K562 (cell line): ENCODE data around the gene ZNF768. TPM values are rescaled to one million over a fixed set of nuclear protein-coding genes. Genes with fewer than 3 reads are reported as not detected.

ENCODE experiments used
- ATAC-seq: fragments of 200-7000 bp; cut with Tn5 transposase; 3 replicates; pipeline ENCODE4 v1.9.1; 2020; ENCODE audit warnings: moderate library complexity
- BruUV-seq: library from RNA; stranded (reverse); fragments of 400-500 nt; replicated peaks from 2 replicates; lab custom pipeline; 2021; lab: Mats Ljungman, UMichigan
- CTCF ChIA-PET: fragments of 300-600 bp; formaldehyde crosslinking; extraction: SDS; loops from one replicate; lab custom pipeline; 2021; ENCODE audit warnings: low intra/inter-chr PET ratio; lab: Yijun Ruan, JAX
- POLR2A ChIA-PET: fragments of 300-600, 350-650 bp; sonication (Branson Sonifier 250); formaldehyde crosslinking; extraction: SDS; loops from one replicate; lab custom pipeline; 2021; ENCODE audit warnings: antibody characterized with exemption, inconsistent platforms; lab: Yijun Ruan, JAX
- DNase-seq, 4 experiments: peaks; one replicate each; pipeline versions ENCODE4 v3.0.0 to v3.0.0-alpha.2; 2011 to 2018; ENCODE audit warnings: low spot score in 3 of 4, mixed read lengths in 3 of 4; ENCODE audit errors: extremely low read depth in 1 of 4
- FAIRE-seq: peaks from 2 replicates; lab custom pipeline; 2011; peaks lifted over from hg19 to GRCh38; lab: Jason Lieb, UNC
- H2AFZ ChIP-seq: 2 replicates; pipeline ENCODE4 v1.6.0; 2011; ENCODE audit warnings: low read depth, low read length, control low read depth, inconsistent platforms
- H3K27ac ChIP-seq: fragments of 200-600 bp; 3 replicates; pipeline ENCODE4 v1.8.0; 2011; ENCODE audit warnings: low read depth, mild to moderate bottlenecking, control low read depth, inconsistent platforms, low read length, moderate library complexity, mixed read lengths; ENCODE audit errors: extremely low read depth
- H3K27me3 ChIP-seq, 2 experiments: fragments of 300-600 bp in 1 of 2; 2 replicates in 1 of 2; 3 replicates in 1 of 2; pipeline versions ENCODE4 v1.6.0 to v1.8.0; 2011; ENCODE audit warnings: inconsistent platforms in 2 of 2, low read length in 2 of 2, mild to moderate bottlenecking in 1 of 2, mixed read lengths in 1 of 2, moderate library complexity in 1 of 2; ENCODE audit not compliant: control insufficient read depth in 2 of 2, insufficient read depth in 2 of 2
- H3K36me3 ChIP-seq: fragments of 300-600 bp; 3 replicates; pipeline ENCODE4 v1.8.0; 2011; ENCODE audit warnings: mild to moderate bottlenecking, low read length, inconsistent platforms; ENCODE audit not compliant: control insufficient read depth, insufficient read depth
- H3K4me1 ChIP-seq, 2 experiments: fragments of 200-600 bp in 1 of 2; replicated peaks in 1 of 2; 2 replicates in 1 of 2; 3 replicates in 1 of 2; pipeline versions ENCODE4 v1.5.1 to v1.8.0; 2011; ENCODE audit warnings: inconsistent platforms in 2 of 2, low read length in 2 of 2, mild to moderate bottlenecking in 1 of 2, mixed read lengths in 1 of 2, moderate library complexity in 1 of 2; ENCODE audit not compliant: control insufficient read depth in 2 of 2, insufficient read depth in 2 of 2
- H3K4me2 ChIP-seq: 2 replicates; pipeline ENCODE4 v1.6.1; 2011; ENCODE audit warnings: low read length, control low read depth, inconsistent platforms, mixed read lengths; ENCODE audit not compliant: insufficient read depth
- H3K4me3 ChIP-seq: fragments of 200-600 bp; sonication (generic), shearing (Covaris generic); 2 replicates; pipeline ENCODE4 v1.5.1; 2016; ENCODE audit warnings: control low read depth, inconsistent platforms
- H3K79me2 ChIP-seq: fragments of 200-600 bp; 3 replicates; pipeline ENCODE4 v1.8.0; 2011; ENCODE audit warnings: low read length, inconsistent platforms; ENCODE audit not compliant: control insufficient read depth, insufficient read depth
- H3K9ac ChIP-seq, 2 experiments: 2 replicates each; pipeline versions ENCODE4 v1.6.0 to v1.6.1; 2011; ENCODE audit warnings: low read depth in 2 of 2, low read length in 2 of 2, control low read depth in 1 of 2, inconsistent platforms in 1 of 2, mild to moderate bottlenecking in 1 of 2, mixed read lengths in 1 of 2; ENCODE audit not compliant: insufficient read depth in 1 of 2
- H3K9me1 ChIP-seq: one replicate; pipeline ENCODE4 v1.6.0; 2011; ENCODE audit warnings: inconsistent platforms, mild to moderate bottlenecking, low read length, moderate library complexity; ENCODE audit not compliant: control insufficient read depth, insufficient read depth
- H3K9me3 ChIP-seq: replicated peaks from 2 replicates; pipeline ENCODE4 v1.5.1; 2011; ENCODE audit warnings: low read depth, low read length, inconsistent platforms; ENCODE audit not compliant: control insufficient read depth, insufficient read depth
- H4K20me1 ChIP-seq: replicated peaks from 2 replicates; pipeline ENCODE4 v1.6.1; 2011; ENCODE audit warnings: low read length, inconsistent platforms, mixed read lengths; ENCODE audit not compliant: control insufficient read depth, insufficient read depth
- C11orf30 ChIP-seq: fragments of 450-650 bp; IDR thresholded peaks from 2 replicates; pipeline ENCODE4 v1.6.1; 2016; ENCODE audit warnings: low read depth, mild to moderate bottlenecking
- CBFA2T3 ChIP-seq: fragments of 450-650 bp; IDR thresholded peaks from 2 replicates; pipeline ENCODE4 v1.6.1; 2017
- CREM ChIP-seq: IDR thresholded peaks from 2 replicates; pipeline ENCODE4 v1.6.1; 2014; ENCODE audit warnings: antibody characterized with exemption, low read depth
- CTBP1 ChIP-seq: fragments of 450-650 bp; IDR thresholded peaks from 2 replicates; pipeline ENCODE4 v1.6.1; 2016; ENCODE audit warnings: borderline replicate concordance
- HNRNPLL ChIP-seq: fragments of 200-400 bp; formaldehyde crosslinking; IDR thresholded peaks from 2 replicates; pipeline ENCODE4 v1.6.1; 2017; ENCODE audit warnings: low read length, low read depth, mild to moderate bottlenecking; ENCODE audit not compliant: poor library complexity, severe bottlenecking
- MTF1 ChIP-seq: fragments of 250-450 bp; sonication (Bioruptor Pico); IDR thresholded peaks from 2 replicates; pipeline ENCODE4 v1.9.0; 2021; ENCODE audit warnings: moderate library complexity, mild to moderate bottlenecking, inconsistent platforms, borderline replicate concordance
- MYNN ChIP-seq, 2 experiments: sonication (generic); formaldehyde crosslinking in 1 of 2; IDR thresholded peaks; 2 replicates each; pipeline versions ENCODE4 v1.5.0 to v1.6.1; 2016 to 2020; ENCODE audit warnings: antibody characterized with exemption in 1 of 2, missing genetic modification reagents in 1 of 2
- NFIC ChIP-seq: fragments of 450-650 bp; IDR thresholded peaks from 2 replicates; pipeline ENCODE4 v1.6.1; 2017; ENCODE audit warnings: mild to moderate bottlenecking, inconsistent platforms
- NONO ChIP-seq, 2 experiments: fragments of 200-400 bp in 1 of 2; fragments of 450-650 bp in 1 of 2; formaldehyde crosslinking in 1 of 2; IDR thresholded peaks; 2 replicates each; pipeline ENCODE4 v1.6.1; 2017; ENCODE audit warnings: low read depth in 2 of 2, mild to moderate bottlenecking in 2 of 2, moderate library complexity in 2 of 2, low read length in 1 of 2
- POLR2AphosphoS2 ChIP-seq: IDR thresholded peaks from 2 replicates; pipeline ENCODE4 v1.6.1; 2012; ENCODE audit warnings: low read length, improper control_type of control experiment
- PRPF4 ChIP-seq: fragments of 200-400 bp; formaldehyde crosslinking; IDR thresholded peaks from one replicate; pipeline ENCODE4 v1.6.1; 2017; ENCODE audit warnings: low read length, low read depth, mild to moderate bottlenecking; ENCODE audit not compliant: insufficient read depth, poor library complexity, severe bottlenecking
- RBFOX2 ChIP-seq: fragments of 200-400 bp; formaldehyde crosslinking; IDR thresholded peaks from 2 replicates; pipeline ENCODE4 v1.6.1; 2017; ENCODE audit warnings: low read depth, mild to moderate bottlenecking, low read length, moderate library complexity
- SAFB ChIP-seq: fragments of 200-400 bp; formaldehyde crosslinking; IDR thresholded peaks from 2 replicates; pipeline ENCODE4 v1.6.1; 2017; ENCODE audit warnings: low read depth, low read length, borderline replicate concordance
- SRSF7 ChIP-seq: fragments of 200-400 bp; formaldehyde crosslinking; optimal IDR thresholded peaks from 2 replicates; pipeline ENCODE3; 2017; ENCODE audit warnings: mild to moderate bottlenecking, low read depth, low read length
- TSC22D4 ChIP-seq: fragments of 450-650 bp; IDR thresholded peaks from 2 replicates; pipeline ENCODE4 v1.6.1; 2016; ENCODE audit warnings: missing genetic modification characterization, missing biosample characterization, control low read depth
- ZNF253 ChIP-seq: fragments of 250-450 bp; sonication (Bioruptor Pico); conservative IDR thresholded peaks from 2 replicates; pipeline ENCODE4 v1.6.1; 2021; ENCODE audit warnings: mild to moderate bottlenecking
- WGBS: fragments of 100-300 bp; shearing (Covaris generic); methylation state at CpG from one replicate; pipeline ENCODE4 v1.1.6; 2016; ENCODE audit warnings: low coverage, mixed read lengths; ENCODE audit not compliant: insufficient coverage; ENCODE audit errors: missing lambda C conversion rate; 5-methylcytosine and 5-hydroxymethylcytosine counted together
- in situ Hi-C: fragments of 300-500 bp; cut with MboI; formaldehyde crosslinking; loops from 4 replicates; pipeline ENCODE4 v1.15.0; 2018; ENCODE audit warnings: inconsistent platforms, mixed read lengths
- intact Hi-C: fragments of 100-400 bp; cut with micrococcal nuclease; formaldehyde crosslinking; loops from 2 replicates; pipeline ENCODE4 v1.14.2; 2022
- polyA plus RNA-seq, 8 experiments: library from polyadenylated mRNA; depleted of rRNA in 4 of 8; stranded (reverse) in 5 of 8; unstranded in 3 of 8; fragments of >200 nt; fragmentation: Nextera tagmentation in 2 of 8; fragmentation: Illumina TruSeq in 1 of 8; extraction: Ambion mirVana in 2 of 8; extraction: Trizol in 1 of 8; gene quantifications; 2 replicates each; pipeline versions ENCODE4 v1.2.1 to v1.2.3, GENCODE V29; 2011 to 2014; ENCODE audit warnings: inconsistent platforms in 1 of 8, missing spikeins in 1 of 8
- total RNA-seq, 7 experiments: library from RNA; depleted of rRNA in 6 of 7; stranded (reverse); fragments of >200 nt in 6 of 7; fragmentation: Illumina TruSeq in 2 of 7; extraction: Trizol in 2 of 7; gene quantifications; 2 replicates each; pipeline versions ENCODE4 v1.2.1 to v1.2.3, GENCODE V29; 2011 to 2021; ENCODE audit warnings: low replicate concordance in 1 of 7
- TF ChIP-seq, protein P1 (sequence below): fragments of 450-650 bp; IDR thresholded peaks from 2 replicates; pipeline ENCODE4 v1.6.1; 2016; ENCODE audit warnings: antibody characterized with exemption
- TF ChIP-seq, protein P2 (sequence below): fragments of 450-650 bp; IDR thresholded peaks from 2 replicates; pipeline ENCODE4 v1.7.1; 2018; ENCODE audit warnings: mild to moderate bottlenecking, low read depth; ENCODE audit not compliant: partially characterized antibody

The ZNF768 gene
- total and polyA plus RNA-seq, 9 of the 15 experiments (the other 6 are each of a cell fraction or from before 2014, with no cell fraction given): 0.13 to 50.7 (median 26.9) TPM

DNA sequence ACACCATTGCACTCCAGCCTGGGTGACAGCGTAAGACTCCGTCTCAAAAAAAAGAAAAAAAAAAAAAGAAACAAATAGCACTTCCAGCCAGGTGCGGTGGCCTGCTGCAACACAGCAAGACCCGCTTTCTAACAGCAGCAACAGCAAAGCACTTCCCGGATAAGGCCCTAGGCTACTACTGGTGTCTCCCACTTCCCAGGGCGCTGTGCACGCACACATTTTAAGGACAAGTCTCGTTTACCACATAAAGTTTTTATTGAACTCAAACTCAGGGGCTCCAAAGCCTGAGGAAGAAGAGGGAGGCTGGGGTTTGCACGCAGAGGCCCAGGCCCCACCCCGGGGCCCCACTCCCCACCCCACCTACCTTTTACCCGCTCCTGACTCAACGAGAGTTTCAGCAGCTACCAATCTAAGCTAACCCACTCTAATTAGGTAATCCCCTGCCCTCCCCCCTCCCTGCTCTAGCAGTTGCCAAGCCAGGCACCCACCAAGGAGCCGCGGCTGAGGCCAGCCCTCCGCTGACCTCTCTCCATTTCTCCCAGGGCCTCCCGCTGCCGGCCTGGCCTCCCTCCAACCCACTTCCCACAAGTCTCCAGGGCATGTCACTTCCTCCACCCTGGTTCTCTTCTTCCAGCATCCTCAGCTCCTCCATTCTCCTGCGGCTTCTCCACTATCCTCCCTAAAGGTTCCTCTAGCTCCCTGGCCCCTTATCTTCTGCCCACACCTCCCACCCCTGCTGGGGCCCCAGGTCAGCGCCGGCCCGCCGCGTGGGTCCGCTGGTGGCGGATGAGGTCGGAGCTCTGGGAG, 2.4 kb downstream of the ZNF768 start:
- Histone ChIP-seq H3K36me3 (peaks cover 17% of the 10 kb centered on the region; the same call in 1 of the 3 replicates), H3K9me1 (peaks cover 4% of the 10 kb centered on the region), H3K27me3 (no peaks in the 10 kb centered on the region), H2AFZ (no peak overlapping the region), H3K27ac (no peak overlapping the region), H3K9me3 (no peaks in the 10 kb centered on the region), H3K4me1 (peaks cover 30 to 58% of the 10 kb centered on the region in 2 experiments; a peak in 4 of 5 replicates), H3K4me2 (peak overlapping the region; percentile 25), H3K4me3 (no peak overlapping the region), H4K20me1 (no peaks in the 10 kb centered on the region), H3K9ac (peak overlapping the region in 1 of 2 experiments; percentile 85; a peak in 2 of 4 replicates), H3K79me2 (peaks cover 19% of the 10 kb centered on the region)
- ATAC-seq (no peak), DNase-seq (peak in 3 of 4 experiments; percentile 21 to 68 (median 52)), FAIRE-seq (no peak)
- in situ Hi-C loops: no loop called here
- CTCF ChIA-PET: interaction anchor here (0.6 kb wide), 1 partner anchor 88 kb away, joined by 3 read pairs; no protein-coding TSS in a partner anchor
- BruUV-seq: no TSS peak
- 44% methylated on average over 24 of the region's 26 CpGs for WGBS
- intact Hi-C loops: no loop called here
- POLR2A ChIA-PET: interaction anchor here (0.6 to 4.3 kb wide), 7 partner anchors 7 to 31 kb away, joined by 3 to 16 read pairs (median 4); no protein-coding TSS in a partner anchor
- TF ChIP-seq MYNN (IDR thresholded peaks at IDR 0.05) (0 out of 2 replicates have a peak, but pooled peaks have one; percentile 23), MYNN (CRISPR knock-in tag; IDR thresholded peaks at IDR 0.05) (no peak), HNRNPLL (peak; percentile 59), CREM (0 out of 2 replicates have a peak, but pooled peaks have one; percentile 5), MTF1 (CRISPR knock-in tag) (no peak), ZNF253 (CRISPR knock-in tag) (no peak), NFIC (peak; percentile 66), CTBP1 (peak; percentile 17; the same call in 1 of the 2 replicates), POLR2AphosphoS2 (peak; percentile 47; the same call in 1 of the 2 replicates), PRPF4 (no peak), SAFB (no peak), RBFOX2 (peak; percentile 36; the same call in 1 of the 2 replicates), NONO (IDR thresholded peaks at IDR 0.05; ENCODE audit: low read depth in 2 of 2, low read length in 1 of 2) (no peak), C11orf30 (no peak), CBFA2T3 (peak; percentile 55; the same call in 1 of the 2 replicates), SRSF7 (no peak), TSC22D4 (tag) (no peak)
- TF ChIP-seq, protein P1, sequence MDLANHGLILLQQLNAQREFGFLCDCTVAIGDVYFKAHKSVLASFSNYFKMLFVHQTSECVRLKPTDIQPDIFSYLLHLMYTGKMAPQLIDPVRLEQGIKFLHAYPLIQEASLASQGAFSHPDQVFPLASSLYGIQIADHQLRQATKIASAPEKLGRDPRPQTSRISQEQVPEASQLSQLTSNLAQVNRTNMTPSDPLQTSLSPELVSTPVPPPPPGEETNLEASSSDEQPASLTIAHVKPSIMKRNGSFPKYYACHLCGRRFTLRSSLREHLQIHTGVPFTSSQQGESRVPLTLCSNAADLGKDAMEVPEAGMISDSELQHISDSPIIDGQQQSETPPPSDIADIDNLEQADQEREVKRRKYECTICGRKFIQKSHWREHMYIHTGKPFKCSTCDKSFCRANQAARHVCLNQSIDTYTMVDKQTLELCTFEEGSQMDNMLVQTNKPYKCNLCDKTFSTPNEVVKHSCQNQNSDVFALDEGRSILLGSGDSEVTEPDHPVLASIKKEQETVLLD: peak; percentile 44; the same call in 1 of the 2 replicates
- TF ChIP-seq, protein P2, sequence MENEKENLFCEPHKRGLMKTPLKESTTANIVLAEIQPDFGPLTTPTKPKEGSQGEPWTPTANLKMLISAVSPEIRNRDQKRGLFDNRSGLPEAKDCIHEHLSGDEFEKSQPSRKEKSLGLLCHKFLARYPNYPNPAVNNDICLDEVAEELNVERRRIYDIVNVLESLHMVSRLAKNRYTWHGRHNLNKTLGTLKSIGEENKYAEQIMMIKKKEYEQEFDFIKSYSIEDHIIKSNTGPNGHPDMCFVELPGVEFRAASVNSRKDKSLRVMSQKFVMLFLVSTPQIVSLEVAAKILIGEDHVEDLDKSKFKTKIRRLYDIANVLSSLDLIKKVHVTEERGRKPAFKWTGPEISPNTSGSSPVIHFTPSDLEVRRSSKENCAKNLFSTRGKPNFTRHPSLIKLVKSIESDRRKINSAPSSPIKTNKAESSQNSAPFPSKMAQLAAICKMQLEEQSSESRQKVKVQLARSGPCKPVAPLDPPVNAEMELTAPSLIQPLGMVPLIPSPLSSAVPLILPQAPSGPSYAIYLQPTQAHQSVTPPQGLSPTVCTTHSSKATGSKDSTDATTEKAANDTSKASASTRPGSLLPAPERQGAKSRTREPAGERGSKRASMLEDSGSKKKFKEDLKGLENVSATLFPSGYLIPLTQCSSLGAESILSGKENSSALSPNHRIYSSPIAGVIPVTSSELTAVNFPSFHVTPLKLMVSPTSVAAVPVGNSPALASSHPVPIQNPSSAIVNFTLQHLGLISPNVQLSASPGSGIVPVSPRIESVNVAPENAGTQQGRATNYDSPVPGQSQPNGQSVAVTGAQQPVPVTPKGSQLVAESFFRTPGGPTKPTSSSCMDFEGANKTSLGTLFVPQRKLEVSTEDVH: peak; percentile 21
